IMR-90 (cell line): Measurements from ENCODE around the gene TNFRSF11A. TPM values are rescaled to one million over a fixed set of nuclear protein-coding genes. Genes with fewer than 3 reads are reported as not detected.

Experiments used
- ATAC-seq: fragments of 200-7000 bp; cut with Tn5 transposase; 2 replicates; pipeline ENCODE4 v1.9.1; 2020; ENCODE audit warnings: low read depth, mild to moderate bottlenecking, moderate library complexity
- BruUV-seq: library from RNA; stranded (reverse); fragments of 400-500 nt; replicated peaks from 2 replicates; lab custom pipeline; 2021; lab: Mats Ljungman, UMichigan
- CTCF ChIA-PET: fragments of 300-600 bp; formaldehyde crosslinking; extraction: SDS; loops from one replicate; lab custom pipeline; 2021; ENCODE audit warnings: antibody characterized with exemption; lab: Yijun Ruan, JAX
- POLR2A ChIA-PET: fragments of 300-600 bp; sonication (Branson Sonifier 250); formaldehyde crosslinking; loops from one replicate; lab custom pipeline; 2022; ENCODE audit warnings: antibody characterized with exemption; ENCODE audit not compliant: unreplicated experiment; lab: Charles Lee
- DNase-seq: peaks from one replicate; pipeline ENCODE4 v3.0.0; 2013
- H2AFZ ChIP-seq: replicated peaks from 2 replicates; pipeline ENCODE3; 2013; ENCODE audit warnings: low read length, mild to moderate bottlenecking; ENCODE audit not compliant: poor library complexity
- H2AK5ac ChIP-seq: 2 replicates; pipeline ENCODE4 v1.6.1; 2013; ENCODE audit warnings: low read depth, low read length, inconsistent platforms
- H2AK9ac ChIP-seq: replicated peaks from 2 replicates; pipeline ENCODE3; 2013; ENCODE audit warnings: mild to moderate bottlenecking, low read depth, low read length, moderate library complexity; ENCODE audit not compliant: poor library complexity
- H2BK120ac ChIP-seq: 2 replicates; pipeline ENCODE4 v1.6.1; 2013; ENCODE audit warnings: low read depth, low read length, inconsistent platforms
- H2BK15ac ChIP-seq: 3 replicates; pipeline ENCODE4 v1.6.1; 2013; ENCODE audit warnings: low read depth, low read length, inconsistent platforms
- H2BK20ac ChIP-seq: 2 replicates; pipeline ENCODE4 v1.6.1; 2013; ENCODE audit warnings: low read depth, mild to moderate bottlenecking, inconsistent platforms, low read length, moderate library complexity
- H2BK5ac ChIP-seq: 2 replicates; pipeline ENCODE4 v1.6.1; 2013; ENCODE audit warnings: mild to moderate bottlenecking, low read depth, low read length, inconsistent platforms; ENCODE audit not compliant: poor library complexity, severe bottlenecking
- H3K14ac ChIP-seq: replicated peaks from 2 replicates; pipeline ENCODE4 v1.6.1; 2013; ENCODE audit warnings: low read depth, low read length, inconsistent platforms
- H3K18ac ChIP-seq: 2 replicates; pipeline ENCODE4 v1.6.1; 2013; ENCODE audit warnings: low read depth, low read length, control low read depth
- H3K23ac ChIP-seq: 2 replicates; pipeline ENCODE4 v1.6.1; 2013; ENCODE audit warnings: low read depth, low read length, inconsistent platforms
- H3K27ac ChIP-seq: 2 replicates; pipeline ENCODE4 v1.5.1; 2013; ENCODE audit warnings: mild to moderate bottlenecking, control low read depth, low read length; ENCODE audit not compliant: insufficient read depth
- H3K27me3 ChIP-seq: 2 replicates; pipeline ENCODE4 v1.6.1; 2013; ENCODE audit warnings: low read length; ENCODE audit not compliant: control insufficient read depth, insufficient read depth
- H3K36me3 ChIP-seq: 2 replicates; pipeline ENCODE4 v1.6.1; 2013; ENCODE audit warnings: low read length, mixed read lengths; ENCODE audit not compliant: control insufficient read depth, insufficient read depth
- H3K4ac ChIP-seq: 2 replicates; pipeline ENCODE4 v1.6.1; 2013; ENCODE audit warnings: low read depth, low read length, inconsistent platforms
- H3K4me1 ChIP-seq: 2 replicates; pipeline ENCODE4 v1.6.1; 2013; ENCODE audit warnings: low read length, mixed read lengths; ENCODE audit not compliant: control insufficient read depth, insufficient read depth
- H3K4me2 ChIP-seq: 2 replicates; pipeline ENCODE4 v1.6.1; 2013; ENCODE audit warnings: low read depth, mild to moderate bottlenecking, control low read depth, low read length, moderate library complexity
- H3K4me3 ChIP-seq: 2 replicates; pipeline ENCODE4 v1.5.1; 2013; ENCODE audit warnings: low read depth, mild to moderate bottlenecking, control low read depth, low read length, moderate library complexity; ENCODE audit not compliant: insufficient read depth
- H3K56ac ChIP-seq: 2 replicates; pipeline ENCODE4 v1.6.1; 2013; ENCODE audit warnings: low read length, inconsistent platforms; ENCODE audit not compliant: insufficient read depth; ENCODE audit errors: extremely low read depth
- H3K79me1 ChIP-seq, 2 experiments: 2 replicates each; pipeline ENCODE4 v1.6.1; 2013; ENCODE audit warnings: low read length in 2 of 2, inconsistent platforms in 1 of 2, low read depth in 1 of 2
- H3K9ac ChIP-seq: 2 replicates; pipeline ENCODE4 v1.6.1; 2013; ENCODE audit warnings: low read depth, low read length, control low read depth
- H3K9me1 ChIP-seq: 2 replicates; pipeline ENCODE4 v1.6.1; 2013; ENCODE audit warnings: low read length, inconsistent platforms; ENCODE audit not compliant: insufficient read depth
- H3K9me3 ChIP-seq: 2 replicates; pipeline ENCODE4 v1.6.1; 2013; ENCODE audit warnings: low read length; ENCODE audit not compliant: control insufficient read depth, insufficient read depth
- H4K20me1 ChIP-seq: 2 replicates; pipeline ENCODE4 v1.6.1; 2013; ENCODE audit warnings: low read length, inconsistent platforms; ENCODE audit not compliant: insufficient read depth
- H4K5ac ChIP-seq: 2 replicates; pipeline ENCODE4 v1.6.1; 2013; ENCODE audit warnings: mild to moderate bottlenecking, low read depth, low read length, control low read depth
- H4K8ac ChIP-seq, 2 experiments: 2 replicates each; pipeline ENCODE4 v1.6.1; 2013; ENCODE audit warnings: low read depth in 2 of 2, low read length in 2 of 2, control low read depth in 1 of 2, inconsistent platforms in 1 of 2
- H4K91ac ChIP-seq: 2 replicates; pipeline ENCODE4 v1.6.1; 2013; ENCODE audit warnings: low read depth, low read length, inconsistent platforms; ENCODE audit not compliant: insufficient read depth
- BHLHE40 ChIP-seq: fragments of 150-350 bp; IDR thresholded peaks from 2 replicates; pipeline ENCODE4 v1.6.1; 2016; ENCODE audit warnings: mild to moderate bottlenecking, low read depth, low read length
- CEBPB ChIP-seq: IDR thresholded peaks from 2 replicates; pipeline ENCODE4 v1.6.1; 2012; ENCODE audit warnings: low read depth, low read length, improper control_type of control experiment
- ELK1 ChIP-seq: fragments of 150-350 bp; IDR thresholded peaks from 2 replicates; pipeline ENCODE4 v1.6.1; 2016; ENCODE audit warnings: low read depth, mild to moderate bottlenecking, low read length, moderate library complexity, borderline replicate concordance
- FOS ChIP-seq: fragments of 150-350 bp; IDR thresholded peaks from 2 replicates; pipeline ENCODE4 v1.6.1; 2016; ENCODE audit warnings: low read depth, low read length
- MAFK ChIP-seq: IDR thresholded peaks from 2 replicates; pipeline ENCODE4 v1.6.1; 2012; ENCODE audit warnings: low read depth, low read length, improper control_type of control experiment
- MXI1 ChIP-seq: IDR thresholded peaks from 2 replicates; pipeline ENCODE4 v1.6.1; 2012; ENCODE audit warnings: low read depth, mild to moderate bottlenecking, low read length, moderate library complexity, borderline replicate concordance
- POLR2A ChIP-seq: IDR thresholded peaks from 2 replicates; pipeline ENCODE4 v1.6.1; 2012; ENCODE audit warnings: mild to moderate bottlenecking, low read depth, low read length
- WGBS, 2 experiments: methylation state at CpG; one replicate each; pipeline versions ENCODE4 v1.1.5 to v1.1.7; 2013; ENCODE audit warnings: missing lambda C conversion rate in 2 of 2; ENCODE audit not compliant: insufficient read length in 1 of 2; ENCODE audit errors: extremely low coverage in 2 of 2; 5-methylcytosine and 5-hydroxymethylcytosine counted together
- dilution Hi-C: fragments of 300-500 bp; cut with HindIII; formaldehyde crosslinking; loops from one replicate; pipeline ENCODE4 v1.14.3; 2018; ENCODE audit warnings: low sequenced_read_pairs; ENCODE audit not compliant: unreplicated experiment
- in situ Hi-C: fragments of 300-500 bp; cut with MboI; formaldehyde crosslinking; loops from 3 replicates; pipeline ENCODE4 v1.14.3; 2019; ENCODE audit warnings: low sequenced_read_pairs, inconsistent platforms, mixed read lengths
- intact Hi-C: fragments of 100-400 bp; cut with micrococcal nuclease; formaldehyde crosslinking; loops from 2 replicates; pipeline ENCODE4 v1.10.0; 2022
- polyA plus RNA-seq, 3 experiments: library from polyadenylated mRNA; depleted of rRNA; stranded (reverse); fragments of >200 nt; gene quantifications; 2 replicates each; pipeline ENCODE4 v1.2.3, GENCODE V29; 2012; ENCODE audit warnings: low replicate concordance in 1 of 3
- total RNA-seq: library from RNA; depleted of rRNA; stranded (reverse); fragments of >200 nt; gene quantifications from 2 replicates; pipeline ENCODE4 v1.2.3, GENCODE V29; 2012
- TF ChIP-seq, protein P1 (sequence below): fragments of 150-350 bp; IDR thresholded peaks from 2 replicates; pipeline ENCODE4 v1.6.1; 2017; ENCODE audit warnings: mild to moderate bottlenecking, antibody characterized with exemption, low read length, low read depth

TNFRSF11A gene
- total and polyA plus RNA-seq, 2 of the 4 experiments (the other 2 are of a cell fraction), result under 0.01 TPM; not detected in 1

DNA sequence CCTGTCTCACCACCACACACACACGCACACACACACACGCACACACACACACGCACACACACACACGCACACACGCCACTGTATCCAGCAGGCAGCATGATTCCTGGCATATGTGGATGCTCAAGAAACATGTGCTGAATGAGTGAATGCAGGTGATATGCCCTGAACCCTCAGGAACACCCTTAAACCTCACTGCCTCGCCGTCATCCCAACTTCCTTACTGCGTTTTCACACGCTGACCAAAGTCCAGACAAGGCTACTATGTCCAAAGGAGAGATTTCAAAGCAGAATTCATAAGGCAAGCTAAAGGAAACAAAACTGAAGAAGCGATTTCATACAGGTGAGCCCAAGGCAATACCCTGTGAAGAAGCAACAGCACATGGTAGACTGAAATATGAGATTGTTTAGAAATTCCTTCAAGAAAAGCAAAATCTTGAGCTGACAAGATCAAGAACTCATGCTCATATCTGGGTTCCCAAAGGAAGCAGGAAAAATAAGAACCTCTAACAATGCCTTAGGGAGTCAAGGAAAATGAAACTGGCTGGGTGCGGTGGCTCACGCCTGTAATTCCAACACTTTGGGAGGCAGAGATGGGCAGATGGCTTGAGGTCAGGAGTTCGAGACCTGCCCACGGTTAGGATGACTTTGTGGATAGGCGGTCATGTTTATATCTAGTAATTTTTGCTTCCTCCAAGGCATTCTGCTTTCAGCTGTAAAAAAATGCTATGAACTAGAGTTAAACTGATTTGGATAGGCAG is 69.1 kb downstream of the TNFRSF11A start:
- Histone ChIP-seq H2BK5ac (no peak overlapping the region), H3K4ac (no peak overlapping the region), H3K4me1 (no peaks in the 10 kb centered on the region), H3K36me3 (no peaks in the 10 kb centered on the region), H2AK9ac (no peak overlapping the region), H3K4me2 (no peak overlapping the region), H2AFZ (no peak overlapping the region), H3K79me1 (no peaks in the 10 kb centered on the region), H4K5ac (no peak overlapping the region), H2BK15ac (no peak overlapping the region), H2BK120ac (no peak overlapping the region), H2AK5ac (no peak overlapping the region), H3K18ac (no peak overlapping the region), H3K9me3 (peaks cover 2% of the 10 kb centered on the region; the same call in 1 of the 2 replicates), H2BK20ac (no peak overlapping the region), H3K4me3 (no peak overlapping the region), H3K9me1 (no peaks in the 10 kb centered on the region), H4K20me1 (no peaks in the 10 kb centered on the region), H3K9ac (no peak overlapping the region), H3K14ac (no peak overlapping the region), H3K23ac (no peak overlapping the region), H4K8ac (no peak overlapping the region), H3K27me3 (peaks cover 19% of the 10 kb centered on the region), H4K91ac (no peak overlapping the region), H3K56ac (no peak overlapping the region), H3K27ac (no peak overlapping the region)
- dilution Hi-C loops, result no loop called here
- ChIA-PET CTCF (no interaction called here), POLR2A (no interaction called here)
- BruUV-seq, result no TSS peak
- DNase-seq (no peak), ATAC-seq (no peak)
- in situ Hi-C loops, result no loop called here
- TF ChIP-seq FOS (no peak), MXI1 (no peak), BHLHE40 (no peak), ELK1 (no peak), CEBPB (no peak), MAFK (no peak), POLR2A (no peak)
- TF ChIP-seq, protein P1, sequence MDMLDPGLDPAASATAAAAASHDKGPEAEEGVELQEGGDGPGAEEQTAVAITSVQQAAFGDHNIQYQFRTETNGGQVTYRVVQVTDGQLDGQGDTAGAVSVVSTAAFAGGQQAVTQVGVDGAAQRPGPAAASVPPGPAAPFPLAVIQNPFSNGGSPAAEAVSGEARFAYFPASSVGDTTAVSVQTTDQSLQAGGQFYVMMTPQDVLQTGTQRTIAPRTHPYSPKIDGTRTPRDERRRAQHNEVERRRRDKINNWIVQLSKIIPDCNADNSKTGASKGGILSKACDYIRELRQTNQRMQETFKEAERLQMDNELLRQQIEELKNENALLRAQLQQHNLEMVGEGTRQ, result no peak
- 70% methylated on average over 5 of the region's 15 CpGs; no CpG with 5 or more reads in 1 of the 2 experiments for WGBS, 2 experiments
- intact Hi-C loops, result no loop called here
